ENCODE measurements around the gene SRPK2. TPM values are rescaled to one million over a fixed set of nuclear protein-coding genes. Genes with fewer than 3 reads are reported as not detected.
"Not testable (repeated sequence)": the region's sequence is repeated elsewhere in the genome, so short reads cannot be mapped to it uniquely, and the experiment has no call there.

The SRPK2 gene
- 10 to 100 TPM in 2 of 3 donors, 1 to 10 TPM in 1; 8.5 to 17.1 (median 14.1) TPM for polyA plus RNA-seq

DNA sequence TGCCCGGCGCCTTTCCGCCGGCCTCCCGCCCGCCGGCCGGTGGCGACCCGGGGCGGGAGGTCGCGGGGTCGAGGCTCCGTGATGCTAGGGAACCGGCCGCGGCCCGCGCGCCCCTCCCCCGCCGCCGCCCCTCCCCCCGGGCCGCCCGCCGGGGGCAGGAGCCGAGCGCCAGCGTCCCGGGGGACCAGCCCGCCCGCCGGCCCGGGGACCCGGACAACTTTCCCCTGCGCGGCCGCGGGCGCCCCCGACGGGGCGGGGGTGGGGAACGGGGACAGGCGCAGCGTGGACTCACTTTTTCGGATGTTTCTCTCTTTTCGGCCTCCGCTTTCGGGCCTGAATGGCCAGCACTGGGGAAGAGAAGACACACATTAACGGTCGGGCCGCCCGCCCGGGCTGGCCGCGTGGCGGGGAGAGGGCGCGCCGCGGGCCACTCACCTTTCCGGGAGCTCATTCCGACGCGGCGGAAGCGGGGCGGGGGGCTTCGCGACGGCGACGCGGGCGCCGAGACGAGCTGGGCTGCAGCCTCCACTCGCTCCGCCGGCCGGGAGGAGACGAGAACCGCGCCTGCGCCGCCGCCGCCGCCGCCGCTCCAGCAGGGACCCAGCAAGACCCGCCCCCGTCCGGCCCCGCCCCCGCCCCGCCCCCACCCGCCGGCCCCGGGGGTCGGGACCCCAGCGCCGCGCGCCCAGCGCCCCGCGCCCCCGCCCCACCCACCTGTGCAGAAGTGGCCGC lies at the start of gene SRPK2:
Gene SRPK2, minus strand, starts transcription at position 566 of the 732 bp plus-strand sequence.
- 0 to 1% (median 0%) methylated on average over 41 to 101 of the region's 113 CpGs for WGBS, 3 donors

DNA sequence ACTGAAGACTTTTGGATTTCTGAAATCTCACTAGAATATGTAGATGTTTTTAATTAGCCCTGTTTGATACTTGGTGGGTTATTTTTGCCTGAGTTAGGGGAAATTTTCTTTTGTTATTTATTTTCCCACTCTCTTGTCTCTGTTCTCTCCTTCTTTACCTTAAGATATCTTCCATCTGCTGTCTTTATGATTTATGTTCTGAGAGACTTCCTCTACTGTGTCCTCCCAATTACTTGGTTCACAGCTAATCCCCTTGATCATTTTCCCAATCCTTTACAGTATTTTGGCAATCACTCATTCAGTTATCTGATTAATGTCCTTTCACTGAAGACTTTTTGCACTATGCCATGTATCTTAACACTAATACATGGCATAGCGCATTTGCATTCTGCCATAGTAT lies 49.5 kb upstream of the SRPK2 start:
- 98 to 100% (median 100%) methylated on average over 1 of the region's 1 CpG for WGBS, 3 donors
- no peak overlapping the region for H3K27ac ChIP-seq (ENCODE audit: low read depth, low read length)

More for the DNA sequence above, at the start of gene SRPK2:
- H3K27ac ChIP-seq (ENCODE audit: low read depth, low read length) = no peak within 1 kb of the TSS

GRCh38 chr7:105437356-105437755 lies 48.6 kb upstream of the SRPK2 start:
- WGBS, 3 donors = 77 to 95% (median 87%) methylated on average over 6 of the region's 6 CpGs
- not testable (repeated sequence) for H3K27ac ChIP-seq (ENCODE audit: low read depth, low read length)

DNA sequence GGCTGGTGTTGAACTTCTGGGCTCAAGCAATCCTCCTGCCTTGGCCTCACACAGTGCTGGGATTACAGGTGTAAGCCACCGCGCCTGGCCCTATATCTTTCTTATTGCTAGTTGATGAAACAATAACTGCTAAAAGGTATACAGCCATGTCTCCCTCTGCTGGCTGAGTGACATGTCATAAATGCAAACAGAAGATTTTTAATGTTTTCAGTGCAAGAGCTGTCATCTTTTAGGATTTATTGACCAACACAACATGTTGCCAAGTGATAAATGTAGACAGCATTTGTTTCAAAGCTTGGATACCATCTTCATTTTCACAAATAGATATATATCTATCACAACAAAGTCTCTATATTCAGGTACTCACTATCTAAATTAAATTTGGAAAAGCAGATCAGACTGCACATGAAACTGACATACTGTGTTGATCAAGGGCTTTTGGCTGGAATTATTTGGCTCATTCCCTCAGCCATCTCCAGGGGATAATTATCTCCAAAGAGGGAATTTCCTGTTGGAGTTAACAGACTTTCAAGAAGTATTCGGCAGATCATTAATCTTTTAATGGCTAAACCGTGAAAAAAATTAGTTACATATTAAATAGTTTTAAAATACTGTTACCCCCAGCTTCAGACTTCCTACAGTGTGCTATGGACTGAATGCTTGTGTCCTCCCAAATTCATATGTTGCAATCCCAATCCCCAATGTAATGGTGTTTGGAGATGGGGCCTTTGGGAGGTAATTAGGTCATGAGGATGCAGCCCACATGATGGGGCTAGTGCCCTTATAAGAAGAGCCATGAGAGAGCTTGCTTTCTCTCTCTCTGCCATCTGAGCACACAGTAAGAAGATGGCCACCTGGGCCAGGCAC lies 41.3 kb upstream of the SRPK2 start:
- no peak overlapping the region for H3K27ac ChIP-seq (ENCODE audit: low read depth, low read length)
- WGBS, 3 donors = 18 to 61% (median 50%) methylated on average over 4 of the region's 4 CpGs

DNA sequence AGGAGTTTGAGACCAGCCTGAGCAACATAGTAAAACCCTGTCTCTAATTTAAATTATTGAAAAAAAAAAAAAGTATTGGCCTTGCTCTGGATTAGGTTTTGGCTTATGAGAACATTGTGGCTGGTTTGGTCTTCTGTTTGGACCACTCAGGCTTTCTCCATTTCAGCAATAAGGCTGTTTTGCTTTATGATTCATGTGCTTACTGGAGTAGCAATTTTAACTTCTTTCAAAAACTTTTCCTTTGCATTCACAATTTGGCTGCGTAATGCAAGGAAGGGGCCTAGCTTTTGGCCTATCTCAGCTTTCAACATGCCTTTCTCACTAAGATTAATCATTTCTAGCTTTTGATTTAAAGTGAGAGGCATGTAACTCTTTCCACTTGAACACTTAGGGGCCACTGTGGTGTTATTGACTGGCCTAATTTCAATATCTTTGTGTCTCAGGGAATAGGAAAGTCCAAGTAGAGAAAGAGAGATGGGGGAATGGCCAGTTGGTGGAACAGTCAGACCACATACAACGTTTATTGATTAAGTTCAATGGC lies 38.0 kb upstream of the SRPK2 start:
- WGBS, 3 donors = 78 to 87% (median 86%) methylated on average over 2 of the region's 2 CpGs
- H3K27ac ChIP-seq (ENCODE audit: low read depth, low read length) = no peak overlapping the region

DNA sequence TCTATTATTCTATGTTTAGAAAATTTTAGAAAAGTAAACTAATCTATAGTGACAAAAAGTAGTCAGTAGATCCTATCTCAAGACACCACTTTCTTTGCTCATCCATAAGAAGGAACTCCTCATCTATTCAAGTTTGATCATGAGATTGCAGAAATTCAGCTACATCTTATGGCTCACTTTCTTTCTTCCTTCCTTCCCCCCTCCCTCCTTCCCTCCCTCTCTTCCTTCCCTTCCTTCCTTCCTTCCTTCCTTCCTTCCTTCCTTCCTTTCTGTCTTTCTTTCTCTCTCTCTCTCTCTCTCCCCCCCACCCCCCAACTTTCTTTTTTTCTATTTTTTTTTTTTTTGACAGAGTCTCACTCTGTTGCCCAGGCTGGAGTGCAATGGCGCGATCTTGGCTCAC lies 35.3 kb upstream of the SRPK2 start:
- WGBS, 3 donors = 95 to 100% (median 100%) methylated on average over 2 of the region's 2 CpGs
- H3K27ac ChIP-seq (ENCODE audit: low read depth, low read length) = no peak overlapping the region

DNA sequence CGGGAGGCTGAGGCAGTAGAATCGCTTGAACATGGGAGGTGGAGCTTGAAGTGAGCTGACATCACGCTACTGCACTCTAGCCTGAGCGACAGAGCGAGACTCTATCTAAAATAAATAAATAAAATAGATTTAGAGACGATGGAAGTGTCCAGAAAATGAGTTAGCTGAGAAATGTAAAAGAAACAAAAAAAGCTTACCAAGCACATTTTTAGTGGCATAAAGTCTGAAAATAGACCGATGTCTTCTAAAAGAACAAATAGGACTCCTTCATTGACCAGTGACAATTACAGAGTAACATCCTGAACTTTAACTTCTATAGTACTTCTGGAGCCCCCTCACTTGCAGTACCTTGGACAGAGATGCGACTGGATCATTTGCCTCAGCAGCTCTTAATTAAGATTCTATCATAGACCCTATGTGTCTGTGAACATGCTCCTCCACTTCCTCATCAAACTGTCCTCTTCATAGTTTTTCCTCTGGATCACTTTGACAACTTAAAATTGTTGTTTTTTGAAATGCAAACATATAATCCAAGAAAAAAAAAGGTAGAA lies 25.2 kb upstream of the SRPK2 start:
- WGBS, 3 donors = 80 to 82% (median 81%) methylated on average over 8 of the region's 8 CpGs
- H3K27ac ChIP-seq (ENCODE audit: low read depth, low read length) = no peak overlapping the region

- not testable (repeated sequence) for H3K27ac ChIP-seq (ENCODE audit: low read depth, low read length)
- 96 to 99% (median 98%) methylated on average over 21 to 30 of the region's 36 CpGs for WGBS, 3 donors
Measured at GRCh38 chr7:105410774-105411173, 22.1 kb upstream of the SRPK2 start.

GRCh38 chr7:105409775-105410174 lies 21.1 kb upstream of the SRPK2 start:
- not testable (repeated sequence) for H3K27ac ChIP-seq (ENCODE audit: low read depth, low read length)
- 74 to 100% (median 87%) methylated on average over 1 to 2 of the region's 3 CpGs for WGBS, 3 donors

GRCh38 chr7:105408791-105409410 lies 20.2 kb upstream of the SRPK2 start:
- 92% methylated on average over 5 of the region's 5 CpGs for WGBS, 3 donors
- H3K27ac ChIP-seq (ENCODE audit: low read depth, low read length) = no peak overlapping the region

- 89 to 94% (median 94%) methylated on average over 6 of the region's 6 CpGs for WGBS, 3 donors
- H3K27ac ChIP-seq (ENCODE audit: low read depth, low read length) = no peak overlapping the region
Measured at GRCh38 chr7:105403128-105403527, 14.4 kb upstream of the SRPK2 start.

DNA sequence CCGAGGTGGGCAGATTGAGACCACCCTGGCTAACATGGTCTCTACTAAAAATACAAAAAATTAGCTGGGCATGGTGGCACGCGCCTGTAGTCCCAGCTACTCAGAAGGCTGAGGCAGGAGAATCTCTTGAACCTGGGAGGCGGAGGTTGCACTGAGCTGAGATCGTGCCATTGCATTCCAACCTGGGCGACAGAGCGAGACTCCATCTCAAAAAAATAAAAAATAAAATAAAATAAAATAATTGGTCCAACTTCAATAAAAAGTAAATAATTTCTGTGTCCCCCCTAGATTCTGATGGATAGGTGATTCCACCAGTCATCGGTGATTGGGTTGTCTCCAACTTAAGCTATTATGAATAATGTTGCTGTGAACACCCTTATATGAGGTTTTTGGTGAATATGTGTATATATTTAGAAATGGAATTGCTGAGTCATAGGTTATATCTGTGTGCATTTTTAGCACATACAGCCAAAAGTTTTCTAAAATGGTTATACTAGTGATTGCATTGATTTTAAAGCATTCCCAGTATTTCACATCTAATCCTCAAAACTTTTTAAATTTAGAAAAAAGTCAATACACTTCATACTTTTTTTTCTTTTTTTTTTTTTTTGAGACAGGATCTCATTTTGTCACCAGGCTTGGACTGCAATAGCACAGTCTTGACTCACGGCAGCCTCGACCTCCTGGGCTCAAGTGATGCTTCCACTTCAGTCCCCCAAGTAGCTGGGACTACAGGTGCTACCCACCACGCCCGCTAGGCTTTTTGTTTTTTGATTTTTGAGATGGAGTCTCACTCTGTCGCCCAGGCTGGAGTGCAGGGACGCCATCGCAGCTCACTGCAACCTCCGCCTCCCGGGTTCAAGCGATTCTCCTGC lies 13.7 kb upstream of the SRPK2 start:
- 93 to 97% (median 96%) methylated on average over 18 of the region's 18 CpGs for WGBS, 3 donors
- no peak overlapping the region for H3K27ac ChIP-seq (ENCODE audit: low read depth, low read length)

DNA sequence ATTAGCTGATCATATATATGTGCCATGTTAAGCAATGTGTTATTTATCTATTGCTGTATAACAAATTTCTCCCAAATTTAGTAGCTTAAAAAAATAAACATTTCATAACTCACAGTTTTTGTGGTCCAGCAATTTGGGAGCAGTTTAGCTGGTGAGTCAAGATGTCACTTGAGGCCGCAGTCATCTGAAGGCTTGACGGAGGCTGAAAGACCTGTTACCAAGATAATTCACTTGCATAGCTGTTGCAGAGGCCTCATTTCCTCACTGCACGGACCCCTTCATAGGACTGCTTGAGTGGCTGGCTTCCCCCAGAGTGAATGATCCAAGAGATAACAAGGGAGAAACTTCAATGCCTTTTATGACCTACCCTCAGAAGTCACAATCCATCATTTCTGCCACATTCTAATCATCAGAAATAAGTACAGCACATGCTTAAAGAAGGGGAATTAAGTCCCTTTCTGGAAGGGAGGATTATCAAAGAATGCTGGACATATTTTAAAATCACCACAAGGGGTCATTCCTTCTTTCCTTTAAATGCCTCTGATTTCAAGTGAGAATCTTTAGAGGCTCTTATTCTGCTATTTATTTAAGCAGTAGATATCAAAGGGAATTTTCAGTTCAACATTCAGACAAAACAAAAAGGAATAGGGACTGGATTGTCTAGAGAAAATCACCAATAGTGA lies 10.5 kb upstream of the SRPK2 start:
- 84 to 91% (median 90%) methylated on average over 3 of the region's 3 CpGs for WGBS, 3 donors

GRCh38 chr7:105396566-105396965 lies 7.8 kb upstream of the SRPK2 start:
- 62 to 79% (median 79%) methylated on average over 3 of the region's 3 CpGs for WGBS, 3 donors
- no peak overlapping the region for H3K27ac ChIP-seq (ENCODE audit: low read depth, low read length)

More for the DNA sequence above, 10.5 kb upstream of the SRPK2 start:
- H3K27ac ChIP-seq (ENCODE audit: low read depth, low read length) = no peak overlapping the region

DNA sequence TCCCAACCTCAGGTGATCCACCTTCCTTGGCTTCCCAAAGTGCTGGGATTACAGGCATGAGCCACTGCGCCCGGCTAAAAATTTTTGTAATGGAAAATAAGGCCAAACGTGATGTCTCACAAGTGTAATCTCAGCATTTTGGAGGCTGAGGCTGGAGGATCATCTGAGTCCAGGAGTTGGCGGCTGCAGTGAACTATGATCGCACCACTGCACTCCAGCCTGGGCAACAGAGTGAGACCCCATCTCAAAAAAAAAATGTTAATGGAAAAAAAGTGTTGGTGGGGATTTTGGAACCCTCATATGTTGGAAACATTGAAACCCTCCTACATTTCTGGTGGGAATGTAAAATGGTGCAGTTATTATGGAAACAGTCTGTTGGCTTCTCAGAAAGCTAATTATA lies 2.7 kb upstream of the SRPK2 start:
- H3K27ac ChIP-seq (ENCODE audit: low read depth, low read length) = no peak overlapping the region
- 94 to 99% (median 95%) methylated on average over 5 of the region's 5 CpGs for WGBS, 3 donors

DNA sequence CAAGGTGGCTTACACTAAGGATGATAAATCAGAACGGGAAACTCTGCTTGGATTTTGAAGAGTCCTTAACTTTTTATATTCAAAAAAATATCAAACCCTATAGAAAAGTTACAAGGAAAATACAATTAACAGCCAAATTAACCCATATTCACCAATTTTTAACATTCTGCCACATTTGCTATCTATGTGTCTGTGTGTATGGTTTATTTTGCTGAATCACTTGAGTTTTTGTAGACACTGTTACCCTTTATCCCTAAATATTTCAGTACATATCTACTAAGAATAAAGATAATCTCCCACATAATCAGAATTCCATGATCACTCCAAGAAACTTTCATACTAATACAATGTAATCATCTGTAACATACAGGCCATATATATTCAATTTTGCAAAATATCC lies 1.2 kb upstream of the SRPK2 start:
- H3K27ac ChIP-seq (ENCODE audit: low read depth, low read length) = no peak overlapping the region

GRCh38 chr7:105389088-105389650 lies 448 bp upstream of the SRPK2 start:
- H3K27ac ChIP-seq (ENCODE audit: low read depth, low read length) = no peak overlapping the region
- WGBS, 3 donors = 4 to 9% (median 7%) methylated on average over 23 to 45 of the region's 45 CpGs

More for the DNA sequence above, 1.2 kb upstream of the SRPK2 start:
- 71 to 91% (median 90%) methylated on average over 1 of the region's 1 CpG for WGBS, 3 donors

Measured in adipose tissue (tissue), 3 donors.